Measurements from ENCODE around the gene HABP4. TPM values are rescaled to one million over a fixed set of nuclear protein-coding genes. Genes with fewer than 3 reads are reported as not detected.
A peak's percentile ranks its signal among the peaks of the same experiment; 100 is the strongest.

Gene HABP4
- total RNA-seq, 1 experiment from 2014 or later = 11.6 TPM

DNA sequence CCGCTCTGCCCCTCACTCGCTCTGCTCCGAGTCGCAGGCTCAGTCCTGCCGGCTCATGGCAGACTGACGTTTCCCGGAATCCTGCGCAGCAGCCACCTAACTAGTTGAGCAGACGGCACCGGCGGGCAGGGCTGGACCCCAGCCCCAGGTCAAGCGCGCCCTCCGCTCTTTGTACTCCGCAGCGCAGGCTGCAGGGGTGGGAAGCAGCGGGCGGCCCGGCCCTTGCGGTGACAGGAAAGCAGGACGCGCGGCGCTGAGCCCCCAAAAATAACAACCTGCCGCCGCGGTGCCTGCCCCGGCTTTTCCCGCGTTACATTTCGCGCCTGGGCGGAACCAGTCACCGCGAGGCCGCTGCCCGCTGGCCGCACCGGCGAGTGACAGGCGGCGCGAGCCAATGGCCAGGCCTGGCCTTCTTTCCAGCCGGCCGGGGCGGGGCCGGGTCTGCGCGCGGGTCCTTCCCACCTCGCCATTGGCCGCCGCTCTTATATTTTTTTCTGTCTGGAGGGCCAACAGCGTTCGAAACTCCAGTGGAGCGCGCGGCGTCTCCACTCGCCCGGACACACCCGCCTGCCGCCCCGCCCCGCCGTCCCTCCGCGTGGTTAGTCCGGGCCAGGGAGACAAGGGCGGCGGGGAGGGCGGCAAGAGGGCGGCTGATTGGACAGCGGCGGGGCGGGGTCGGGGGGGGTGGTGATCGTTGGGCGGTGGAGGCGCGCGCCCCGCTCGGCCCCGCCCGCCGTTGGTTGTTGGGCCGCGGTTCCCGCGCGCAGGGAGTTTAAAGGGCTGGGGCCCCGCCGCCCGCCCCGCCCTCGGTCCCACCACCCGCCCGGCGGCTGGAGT, 31.7 kb upstream of the HABP4 start, which contains the start of gene ZNF367:
Gene ZNF367, minus strand, starts transcription at position 288 of the 837 bp plus-strand sequence. CDS start 338 bp downstream, outside the sequence.
- peak within 1 kb of the TSS; percentile 99 for H3K27ac ChIP-seq (ENCODE audit: low read depth, low read length, poor library complexity, severe bottlenecking)
- no TSS peak for BruUV-seq (replicated peaks)
- peak within 1 kb of the TSS; percentile 82 for H3K4me3 ChIP-seq (ENCODE audit: low read depth, low read length, poor library complexity, severe bottlenecking)
- intact Hi-C loops (cut with micrococcal nuclease; ENCODE audit: unreplicated experiment) = no loop called here
- no peaks in the 10 kb centered on the region for H3K36me3 ChIP-seq (ENCODE audit: insufficient read depth, low read length, poor library complexity, severe bottlenecking)
- CTCF ChIA-PET = no interaction called here
- TF ChIP-seq EZH2 (IDR thresholded peaks at IDR 0.05; ENCODE audit: borderline replicate concordance, low read depth, low read length, poor library complexity, severe bottlenecking) = no peak
- TF ChIP-seq, protein P1, sequence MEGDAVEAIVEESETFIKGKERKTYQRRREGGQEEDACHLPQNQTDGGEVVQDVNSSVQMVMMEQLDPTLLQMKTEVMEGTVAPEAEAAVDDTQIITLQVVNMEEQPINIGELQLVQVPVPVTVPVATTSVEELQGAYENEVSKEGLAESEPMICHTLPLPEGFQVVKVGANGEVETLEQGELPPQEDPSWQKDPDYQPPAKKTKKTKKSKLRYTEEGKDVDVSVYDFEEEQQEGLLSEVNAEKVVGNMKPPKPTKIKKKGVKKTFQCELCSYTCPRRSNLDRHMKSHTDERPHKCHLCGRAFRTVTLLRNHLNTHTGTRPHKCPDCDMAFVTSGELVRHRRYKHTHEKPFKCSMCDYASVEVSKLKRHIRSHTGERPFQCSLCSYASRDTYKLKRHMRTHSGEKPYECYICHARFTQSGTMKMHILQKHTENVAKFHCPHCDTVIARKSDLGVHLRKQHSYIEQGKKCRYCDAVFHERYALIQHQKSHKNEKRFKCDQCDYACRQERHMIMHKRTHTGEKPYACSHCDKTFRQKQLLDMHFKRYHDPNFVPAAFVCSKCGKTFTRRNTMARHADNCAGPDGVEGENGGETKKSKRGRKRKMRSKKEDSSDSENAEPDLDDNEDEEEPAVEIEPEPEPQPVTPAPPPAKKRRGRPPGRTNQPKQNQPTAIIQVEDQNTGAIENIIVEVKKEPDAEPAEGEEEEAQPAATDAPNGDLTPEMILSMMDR (conservative IDR thresholded peaks at IDR 0.05; ENCODE audit: low read depth, low read length) = no peak
- POLR2A ChIA-PET (ENCODE audit: low non-redundant PET) = no interaction called here
- H3K9me3 ChIP-seq (ENCODE audit: low read depth, low read length, poor library complexity, severe bottlenecking) = no peaks in the 10 kb centered on the region
- H3K4me1 ChIP-seq (ENCODE audit: insufficient read depth, low read length, poor library complexity, severe bottlenecking) = peaks cover 21% of the 10 kb centered on the region
- DNase-seq (ENCODE audit: low spot score) = peak; percentile 99
- no peaks in the 10 kb centered on the region for H3K27me3 ChIP-seq (replicated peaks; ENCODE audit: insufficient read depth, low read depth, low read length, poor library complexity)

DNA sequence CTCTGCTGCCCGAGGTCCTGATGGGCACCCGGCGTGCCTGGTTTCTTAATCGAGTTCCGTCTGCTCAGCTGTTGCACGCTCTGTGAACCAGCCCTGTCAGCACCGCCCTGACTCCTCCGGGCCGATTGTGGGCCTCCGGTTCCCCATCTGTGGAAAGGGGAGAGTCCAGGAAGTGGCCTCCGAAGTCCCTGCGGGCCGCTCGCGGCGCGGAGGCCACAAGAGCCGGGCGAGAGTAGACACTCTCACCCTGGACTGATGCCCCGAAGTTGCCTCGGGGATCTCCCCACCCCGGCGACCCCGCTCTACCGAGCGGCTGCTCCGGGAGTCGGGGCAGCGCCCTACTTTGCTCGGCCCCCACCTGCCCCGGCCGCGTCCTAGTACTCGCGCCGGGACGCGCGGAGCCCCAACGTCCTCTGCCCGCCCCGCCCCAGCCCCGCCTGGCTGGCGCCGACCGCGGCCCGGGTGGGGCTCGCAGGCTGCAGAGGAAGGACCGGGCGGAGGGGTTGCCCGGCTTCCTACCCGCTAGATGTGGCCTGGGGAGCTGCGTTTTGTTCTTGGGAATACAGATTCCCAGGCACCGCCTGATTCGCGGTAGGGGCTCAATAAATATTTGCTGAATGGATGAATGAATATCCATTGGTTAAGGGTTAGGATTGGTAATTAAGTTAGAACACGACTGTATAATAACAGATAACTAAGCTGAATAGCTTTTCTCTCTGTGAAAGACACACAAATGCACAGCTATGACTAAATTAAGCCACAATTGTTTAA, 30.9 kb upstream of the HABP4 start:
- BruUV-seq (replicated peaks) = TSS peak; percentile 67
- CTCF ChIA-PET = interaction anchor here (0.5 kb wide), 1 partner anchor 9 kb away, joined by 3 read pairs; no protein-coding TSS in a partner anchor
- H3K9me3 ChIP-seq (ENCODE audit: low read depth, low read length, poor library complexity, severe bottlenecking) = no peaks in the 10 kb centered on the region
- intact Hi-C loops (cut with micrococcal nuclease; ENCODE audit: unreplicated experiment) = no loop called here
- H3K4me1 ChIP-seq (ENCODE audit: insufficient read depth, low read length, poor library complexity, severe bottlenecking) = peaks cover 14% of the 10 kb centered on the region
- POLR2A ChIA-PET (ENCODE audit: low non-redundant PET) = no interaction called here
- no peak for TF ChIP-seq EZH2 (IDR thresholded peaks at IDR 0.05; ENCODE audit: borderline replicate concordance, low read depth, low read length, poor library complexity, severe bottlenecking)
- TF ChIP-seq, protein P1 (conservative IDR thresholded peaks at IDR 0.05; ENCODE audit: low read depth, low read length) = no peak
- peak; percentile 84 for DNase-seq (ENCODE audit: low spot score)
- H3K27ac ChIP-seq (ENCODE audit: low read depth, low read length, poor library complexity, severe bottlenecking) = peak overlapping the region; percentile 99
- H3K27me3 ChIP-seq (replicated peaks; ENCODE audit: insufficient read depth, low read depth, low read length, poor library complexity) = no peaks in the 10 kb centered on the region
- H3K36me3 ChIP-seq (ENCODE audit: insufficient read depth, low read length, poor library complexity, severe bottlenecking) = no peaks in the 10 kb centered on the region
- peak overlapping the region; percentile 82 for H3K4me3 ChIP-seq (ENCODE audit: low read depth, low read length, poor library complexity, severe bottlenecking)

DNA sequence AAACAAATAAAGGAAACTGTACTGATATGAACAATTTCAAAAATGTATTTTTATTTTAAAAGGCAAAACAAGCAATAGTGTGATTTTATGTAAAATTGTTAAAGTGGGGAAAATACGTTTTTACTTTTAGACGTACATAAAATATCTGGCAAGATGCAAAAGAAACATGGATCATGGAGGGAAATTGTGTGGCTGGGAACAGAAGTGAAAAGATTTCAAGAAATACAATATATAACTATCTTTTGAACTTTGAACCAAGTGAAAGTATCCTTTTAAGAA, 30.3 kb upstream of the HABP4 start:
- POLR2A ChIA-PET (ENCODE audit: low non-redundant PET) = no interaction called here

More for the DNA sequence above, 30.3 kb upstream of the HABP4 start:
- Histone ChIP-seq H3K4me3 (ENCODE audit: low read depth, low read length, poor library complexity, severe bottlenecking) (peak overlapping the region; percentile 82), H3K27me3 (replicated peaks; ENCODE audit: insufficient read depth, low read depth, low read length, poor library complexity) (no peaks in the 10 kb centered on the region), H3K9me3 (ENCODE audit: low read depth, low read length, poor library complexity, severe bottlenecking) (no peaks in the 10 kb centered on the region), H3K4me1 (ENCODE audit: insufficient read depth, low read length, poor library complexity, severe bottlenecking) (peaks cover 14% of the 10 kb centered on the region), H3K36me3 (ENCODE audit: insufficient read depth, low read length, poor library complexity, severe bottlenecking) (no peaks in the 10 kb centered on the region), H3K27ac (ENCODE audit: low read depth, low read length, poor library complexity, severe bottlenecking) (peak overlapping the region; percentile 99)
- intact Hi-C loops (cut with micrococcal nuclease; ENCODE audit: unreplicated experiment) = no loop called here
- TF ChIP-seq, protein P1 (conservative IDR thresholded peaks at IDR 0.05; ENCODE audit: low read depth, low read length) = no peak
- no peak for TF ChIP-seq EZH2 (IDR thresholded peaks at IDR 0.05; ENCODE audit: borderline replicate concordance, low read depth, low read length, poor library complexity, severe bottlenecking)
- no TSS peak for BruUV-seq (replicated peaks)
- DNase-seq (ENCODE audit: low spot score) = no peak
- CTCF ChIA-PET = no interaction called here
